ENCODE data around the gene MICAL1. TPM values are rescaled to one million over a fixed set of nuclear protein-coding genes. Genes with fewer than 3 reads are reported as not detected.

The MICAL1 gene
- total RNA-seq, 1 experiment from 2014 or later: 11.7 TPM

GRCh38 chr6:109480993-109481480 lies 25.5 kb upstream of the MICAL1 start:
- BruUV-seq (replicated peaks): TSS peak; percentile 57
- CTCF ChIA-PET: no interaction called here
- Histone ChIP-seq H3K4me1 (peaks cover 22% of the 10 kb centered on the region), H3K27me3 (replicated peaks; ENCODE audit: control insufficient read depth, insufficient read depth, low read length) (no peaks in the 10 kb centered on the region), H3K4me3 (ENCODE audit: low read depth, low read length) (no peak overlapping the region), H3K9me3 (no peaks in the 10 kb centered on the region), H3K36me3 (ENCODE audit: control insufficient read depth, insufficient read depth, low read length) (no peaks in the 10 kb centered on the region)
- no peak for DNase-seq
- intact Hi-C loops (cut with micrococcal nuclease; ENCODE audit: unreplicated experiment): loop anchor here (5.0 kb wide), 1 partner anchor 34 kb away; no protein-coding TSS in a partner anchor
- Mint-ChIP-seq H3K4me3 (ENCODE audit: unreplicated experiment) (peak overlapping the region; percentile 95), H3K27ac (ENCODE audit: unreplicated experiment) (no peak overlapping the region), H3K9me3 (ENCODE audit: unreplicated experiment) (no peaks in the 10 kb centered on the region), H3K36me3 (ENCODE audit: insufficient read depth, unreplicated experiment) (peaks cover 23% of the 10 kb centered on the region), H3K4me1 (ENCODE audit: low read depth, unreplicated experiment) (peaks cover 31% of the 10 kb centered on the region), H3K27me3 (ENCODE audit: insufficient read depth, unreplicated experiment) (no peaks in the 10 kb centered on the region)
- TF ChIP-seq CTCF (IDR thresholded peaks at IDR 0.05; ENCODE audit: insufficient read depth in 1 of 2, low read depth in 1 of 2, low read length in 1 of 2, severe bottlenecking in 1 of 2, unreplicated experiment in 1 of 2): no peak
- POLR2A ChIA-PET: no interaction called here

GRCh38 chr6:109478841-109479624 lies 23.5 kb upstream of the MICAL1 start:
- DNase-seq: no peak

More at GRCh38 chr6:109478841-109479624, 23.5 kb upstream of the MICAL1 start:
- Mint-ChIP-seq H3K36me3 (ENCODE audit: insufficient read depth, unreplicated experiment) (peaks cover 41% of the 10 kb centered on the region), H3K27me3 (ENCODE audit: insufficient read depth, unreplicated experiment) (no peaks in the 10 kb centered on the region), H3K4me3 (ENCODE audit: unreplicated experiment) (no peak overlapping the region), H3K4me1 (ENCODE audit: low read depth, unreplicated experiment) (peaks cover 39% of the 10 kb centered on the region), H3K27ac (ENCODE audit: unreplicated experiment) (peak overlapping the region; percentile 66), H3K9me3 (ENCODE audit: unreplicated experiment) (no peaks in the 10 kb centered on the region)
- no TSS peak for BruUV-seq (replicated peaks)
- POLR2A ChIA-PET: no interaction called here
- H3K9me3 ChIP-seq: no peaks in the 10 kb centered on the region
- peaks cover 22% of the 10 kb centered on the region for H3K4me1 ChIP-seq
- H3K36me3 ChIP-seq (ENCODE audit: control insufficient read depth, insufficient read depth, low read length): no peaks in the 10 kb centered on the region
- H3K4me3 ChIP-seq (ENCODE audit: low read depth, low read length): no peak overlapping the region
- H3K27me3 ChIP-seq (replicated peaks; ENCODE audit: control insufficient read depth, insufficient read depth, low read length): no peaks in the 10 kb centered on the region
- no peak for TF ChIP-seq CTCF (IDR thresholded peaks at IDR 0.05; ENCODE audit: insufficient read depth in 1 of 2, low read depth in 1 of 2, low read length in 1 of 2, severe bottlenecking in 1 of 2, unreplicated experiment in 1 of 2)
- intact Hi-C loops (cut with micrococcal nuclease; ENCODE audit: unreplicated experiment): no loop called here
- CTCF ChIA-PET: no interaction called here
